Lung (tissue), 12 donors: ENCODE data around the gene ARMC10. TPM values are rescaled to one million over a fixed set of nuclear protein-coding genes. Genes with fewer than 3 reads are reported as not detected.
"Not testable (repeated sequence)": the region's sequence is repeated elsewhere in the genome, so short reads cannot be mapped to it uniquely, and the experiment has no call there.

Experiments used
- ATAC-seq: fragments of 200-7000 bp; cut with Tn5 transposase; one replicate; pipeline ENCODE4 v1.9.1; 2020; ENCODE audit warnings: moderate number of reproducible peaks; ENCODE audit not compliant: insufficient read depth, low FRiP score
- DNase-seq, 3 donors: peaks; one replicate each; pipeline ENCODE4 v3.0.0-alpha.2; 2013 to 2017
- H3K27ac ChIP-seq, 2 donors: one replicate each; pipeline ENCODE4 v1.5.1; 2013; ENCODE audit warnings: mild to moderate bottlenecking in 2 of 2, moderate library complexity in 2 of 2, control low read depth in 1 of 2, inconsistent platforms in 1 of 2, low read depth in 1 of 2, low read length in 1 of 2
- H3K27me3 ChIP-seq, 3 donors: one replicate each; pipeline ENCODE4 v1.5.1; 2013; ENCODE audit warnings: low read length in 2 of 3; ENCODE audit not compliant: control insufficient read depth in 3 of 3, insufficient read depth in 3 of 3
- H3K36me3 ChIP-seq, 4 donors: one replicate each; pipeline ENCODE4 v1.5.1; 2013; ENCODE audit warnings: low read length in 4 of 4, mild to moderate bottlenecking in 1 of 4, moderate library complexity in 1 of 4; ENCODE audit not compliant: control insufficient read depth in 4 of 4, insufficient read depth in 4 of 4
- H3K4me1 ChIP-seq, 5 donors: one replicate each; pipeline ENCODE4 v1.5.1; 2013; ENCODE audit warnings: low read length in 5 of 5, mild to moderate bottlenecking in 2 of 5, moderate library complexity in 1 of 5; ENCODE audit not compliant: control insufficient read depth in 5 of 5, insufficient read depth in 5 of 5
- H3K4me3 ChIP-seq: one replicate; pipeline ENCODE4 v1.5.1; 2013; ENCODE audit warnings: mild to moderate bottlenecking, control low read depth, moderate library complexity
- H3K9ac ChIP-seq, 2 donors: one replicate each; pipeline ENCODE4 v1.5.1; 2013; ENCODE audit warnings: low read length in 2 of 2, control low read depth in 1 of 2; ENCODE audit not compliant: insufficient read depth in 1 of 2
- H3K9me3 ChIP-seq, 4 donors: one replicate each; pipeline ENCODE4 v1.5.1; 2013; ENCODE audit warnings: low read length in 3 of 4, mild to moderate bottlenecking in 1 of 4, moderate library complexity in 1 of 4; ENCODE audit not compliant: control insufficient read depth in 4 of 4, insufficient read depth in 3 of 4
- CTCF ChIP-seq: IDR thresholded peaks from 2 replicates; pipeline ENCODE4 v1.5.1; 2012; ENCODE audit warnings: mild to moderate bottlenecking; ENCODE audit errors: control extremely low read depth, extremely low read depth
- WGBS, 2 donors: extraction: QIAGEN DNeasy Blood & Tissue Kit; methylation state at CpG; one replicate each; pipeline ENCODE4 v1.1.7; 2013; 5-methylcytosine and 5-hydroxymethylcytosine counted together
- polyA plus RNA-seq, 2 donors: library from polyadenylated mRNA; stranded (reverse); fragments of 200-250 nt; gene quantifications; one replicate each; pipeline ENCODE4 v1.2.1, GENCODE V29; 2013
- total RNA-seq, 2 donors: library from RNA; depleted of rRNA in 1 of 2; stranded (reverse); fragments of >200 nt in 1 of 2; gene quantifications; one replicate each; pipeline ENCODE4 v1.2.1, GENCODE V29; 2014 to 2021
- donor health status: control.
- donor health status: control.
- donor health status: Bipolar disorder and iron deficiency.
- donor health status: healthy.
- donor health status: DM: yes; HTN: yes; CAD: no.

The ARMC10 gene
- total and polyA plus RNA-seq, 4 donors, result 22.2 to 39.4 (median 28.3) TPM

DNA sequence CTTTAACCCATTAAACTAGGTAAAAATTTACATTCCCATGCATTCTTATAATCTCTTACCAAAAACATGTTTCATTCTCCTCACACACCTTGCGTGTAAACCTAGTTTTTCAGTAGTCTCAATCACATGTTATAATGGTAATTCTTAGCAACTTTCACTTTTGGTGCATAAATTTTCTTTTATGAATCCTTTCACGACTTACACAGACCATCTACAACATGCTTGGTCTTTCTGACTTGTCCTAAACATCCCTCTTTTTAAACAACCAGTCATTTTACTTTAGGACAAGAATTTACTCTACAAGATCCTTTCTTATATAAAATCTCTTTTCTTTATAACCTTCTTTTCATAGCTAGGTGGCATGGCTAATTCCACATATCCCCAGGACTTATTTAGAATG is 26.1 kb upstream of the ARMC10 start:
- WGBS, 2 donors, result 90 to 92% methylated on average over 2 of the region's 2 CpGs
- no peak for TF ChIP-seq CTCF
- H3K4me3 ChIP-seq, result no peak overlapping the region
- DNase-seq (peak in 1 of 3 donors; percentile 23), ATAC-seq (no peak)
- no peak overlapping the region for H3K27ac ChIP-seq
- H3K9ac ChIP-seq, result no peak overlapping the region
- H3K9me3 ChIP-seq, result no peaks in the 10 kb centered on the region
- H3K4me1 ChIP-seq, result no peaks in the 10 kb centered on the region
- no peaks in the 10 kb centered on the region for H3K27me3 ChIP-seq
- H3K36me3 ChIP-seq, result peaks cover 0 to under 1% (median 0%) of the 10 kb centered on the region in 4 donors

GRCh38 chr7:103051519-103051918 is 23.4 kb upstream of the ARMC10 start:
- no peak for TF ChIP-seq CTCF
- Histone ChIP-seq H3K4me1 (no peaks in the 10 kb centered on the region), H3K27ac (no peak overlapping the region), H3K27me3 (no peaks in the 10 kb centered on the region), H3K4me3 (no peak overlapping the region), H3K9me3 (no peaks in the 10 kb centered on the region), H3K36me3 (peaks cover 0 to 2% (median 0%) of the 10 kb centered on the region in 4 donors), H3K9ac (no peak overlapping the region)
- WGBS, 2 donors, result 93 to 95% methylated on average over 6 of the region's 6 CpGs
- DNase-seq (no peak), ATAC-seq (no peak)

DNA sequence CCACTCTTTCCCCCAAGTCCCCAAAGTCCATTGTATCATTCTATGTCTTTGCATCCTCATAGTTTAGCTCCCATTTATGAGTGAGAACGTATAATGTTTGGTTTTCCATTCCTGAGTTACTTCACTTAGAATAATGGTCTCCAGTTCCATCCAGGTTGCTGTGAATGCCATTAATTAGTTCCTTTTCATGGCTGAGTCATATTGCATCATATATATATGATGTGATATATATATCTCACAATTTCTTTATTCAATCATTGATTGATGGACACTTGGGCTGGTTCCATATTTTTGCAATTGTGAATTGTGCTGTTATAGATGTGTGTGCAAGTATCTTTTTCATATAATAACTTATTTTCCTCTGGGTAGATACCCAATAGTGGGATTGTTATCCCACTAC is 18.9 kb upstream of the ARMC10 start:
- not testable (repeated sequence) for H3K27me3 ChIP-seq, H3K36me3 ChIP-seq, ATAC-seq, H3K4me1 ChIP-seq, H3K9ac ChIP-seq, H3K9me3 ChIP-seq, H3K27ac ChIP-seq, DNase-seq, H3K4me3 ChIP-seq
- WGBS, 2 donors, result 89 to 97% methylated on average over 1 of the region's 1 CpG

DNA sequence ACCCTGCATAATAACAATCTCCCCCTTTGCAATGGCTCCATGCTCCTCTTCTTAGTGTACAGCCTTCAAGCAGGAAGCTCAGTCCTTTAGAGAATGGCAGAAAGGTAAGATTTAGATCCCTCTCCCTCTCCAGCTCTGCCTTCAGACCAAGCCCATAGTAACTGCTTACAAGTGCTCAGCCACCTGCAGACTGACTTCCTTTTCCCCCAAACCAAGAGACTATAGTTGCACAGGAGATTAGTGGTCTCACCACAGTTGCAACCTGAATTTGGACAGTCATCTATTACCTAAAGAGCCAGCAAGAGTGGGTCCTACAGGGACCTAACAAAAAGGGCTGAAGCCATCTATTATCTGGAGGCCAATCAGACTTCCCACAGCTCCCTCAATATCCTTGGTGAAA is 16.8 kb upstream of the ARMC10 start:
- H3K4me1 ChIP-seq, result no peaks in the 10 kb centered on the region
- no peak for DNase-seq
- no peak overlapping the region for H3K27ac ChIP-seq
- no peak for TF ChIP-seq CTCF
- H3K4me3 ChIP-seq, result no peak overlapping the region
- H3K9me3 ChIP-seq, result no peaks in the 10 kb centered on the region
- H3K27me3 ChIP-seq, result no peaks in the 10 kb centered on the region
- no peak overlapping the region for H3K9ac ChIP-seq
- ATAC-seq, result no peak
- peaks cover 0 to 2% (median 0%) of the 10 kb centered on the region in 4 donors for H3K36me3 ChIP-seq
